HL-60 (cell line): ENCODE results near the gene ANKS6.

Experiments used
- REST ChIP-seq: IDR thresholded peaks from 2 replicates; pipeline ENCODE4 v1.6.1; 2012; ENCODE audit warnings: low read depth; ENCODE audit not compliant: insufficient replicate concordance
- SPI1 ChIP-seq: IDR thresholded peaks from 2 replicates; pipeline ENCODE4 v1.6.1; 2012; ENCODE audit warnings: low read depth, mild to moderate bottlenecking, borderline replicate concordance
- TF ChIP-seq, protein P1 (sequence below): IDR thresholded peaks from one replicate; pipeline ENCODE4 v1.5.1; 2011; ENCODE audit warnings: low read length, control low read depth, inconsistent platforms; ENCODE audit not compliant: insufficient read depth

- TF ChIP-seq, protein P1, sequence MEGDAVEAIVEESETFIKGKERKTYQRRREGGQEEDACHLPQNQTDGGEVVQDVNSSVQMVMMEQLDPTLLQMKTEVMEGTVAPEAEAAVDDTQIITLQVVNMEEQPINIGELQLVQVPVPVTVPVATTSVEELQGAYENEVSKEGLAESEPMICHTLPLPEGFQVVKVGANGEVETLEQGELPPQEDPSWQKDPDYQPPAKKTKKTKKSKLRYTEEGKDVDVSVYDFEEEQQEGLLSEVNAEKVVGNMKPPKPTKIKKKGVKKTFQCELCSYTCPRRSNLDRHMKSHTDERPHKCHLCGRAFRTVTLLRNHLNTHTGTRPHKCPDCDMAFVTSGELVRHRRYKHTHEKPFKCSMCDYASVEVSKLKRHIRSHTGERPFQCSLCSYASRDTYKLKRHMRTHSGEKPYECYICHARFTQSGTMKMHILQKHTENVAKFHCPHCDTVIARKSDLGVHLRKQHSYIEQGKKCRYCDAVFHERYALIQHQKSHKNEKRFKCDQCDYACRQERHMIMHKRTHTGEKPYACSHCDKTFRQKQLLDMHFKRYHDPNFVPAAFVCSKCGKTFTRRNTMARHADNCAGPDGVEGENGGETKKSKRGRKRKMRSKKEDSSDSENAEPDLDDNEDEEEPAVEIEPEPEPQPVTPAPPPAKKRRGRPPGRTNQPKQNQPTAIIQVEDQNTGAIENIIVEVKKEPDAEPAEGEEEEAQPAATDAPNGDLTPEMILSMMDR, result no peak
- TF ChIP-seq REST (no peak), SPI1 (no peak)
Observed at GRCh38 chr9:98719055-98719454, 77.3 kb downstream of the ANKS6 start.
